A673 (cell line): ENCODE results near the gene BTN1A1. TPM values are rescaled to one million over a fixed set of nuclear protein-coding genes. Genes with fewer than 3 reads are reported as not detected.

ENCODE experiments used
- BruUV-seq: library from RNA; stranded (reverse); fragments of 400-500 nt; replicated peaks from 2 replicates; lab custom pipeline; 2021; lab: Mats Ljungman, UMichigan
- CTCF ChIA-PET: fragments of 300-600 bp; sonication (Branson Sonifier 250); formaldehyde crosslinking; loops from one replicate; lab custom pipeline; 2022; ENCODE audit warnings: antibody characterized with exemption; lab: Charles Lee
- POLR2A ChIA-PET: fragments of 300-600 bp; sonication (Branson Sonifier 250); formaldehyde crosslinking; loops from one replicate; lab custom pipeline; 2022; ENCODE audit warnings: antibody characterized with exemption; ENCODE audit not compliant: low non-redundant PET; lab: Charles Lee
- DNase-seq: peaks from one replicate; pipeline ENCODE4 v3.0.0-alpha.2; 2015; ENCODE audit warnings: low spot score
- H3K27ac ChIP-seq: fragments of 200-600 bp; sonication (generic); 2 replicates; pipeline ENCODE4 v1.5.1; 2016; ENCODE audit warnings: mixed run types, low read depth, mild to moderate bottlenecking, mixed read lengths, antibody characterized with exemption, low read length; ENCODE audit not compliant: poor library complexity, severe bottlenecking
- H3K27me3 ChIP-seq: fragments of 200-600 bp; sonication (generic); replicated peaks from 2 replicates; pipeline ENCODE4 v1.6.1; 2017; ENCODE audit warnings: mixed run types, low read depth, mild to moderate bottlenecking, mixed read lengths, antibody characterized with exemption, low read length; ENCODE audit not compliant: insufficient read depth, poor library complexity
- H3K36me3 ChIP-seq: fragments of 200-600 bp; sonication (generic); 2 replicates; pipeline ENCODE4 v1.6.1; 2016; ENCODE audit warnings: mixed run types, mild to moderate bottlenecking, mixed read lengths, antibody characterized with exemption, low read length; ENCODE audit not compliant: insufficient read depth, poor library complexity, severe bottlenecking
- H3K4me1 ChIP-seq: fragments of 200-600 bp; sonication (generic); 2 replicates; pipeline ENCODE4 v1.6.1; 2017; ENCODE audit warnings: mixed run types, mild to moderate bottlenecking, mixed read lengths, antibody characterized with exemption, low read length; ENCODE audit not compliant: insufficient read depth, poor library complexity, severe bottlenecking
- H3K4me3 ChIP-seq: fragments of 200-600 bp; sonication (generic); 2 replicates; pipeline ENCODE4 v1.5.1; 2016; ENCODE audit warnings: low read depth, mixed run types, mild to moderate bottlenecking, mixed read lengths, low read length; ENCODE audit not compliant: poor library complexity, severe bottlenecking
- H3K9me3 ChIP-seq: fragments of 200-600 bp; sonication (generic); 2 replicates; pipeline ENCODE4 v1.6.1; 2016; ENCODE audit warnings: mixed run types, low read depth, mild to moderate bottlenecking, mixed read lengths, antibody characterized with exemption, low read length; ENCODE audit not compliant: poor library complexity, severe bottlenecking
- EZH2 ChIP-seq: fragments of 200-600 bp; sonication (generic); IDR thresholded peaks from 2 replicates; pipeline ENCODE4 v1.6.1; 2017; ENCODE audit warnings: borderline replicate concordance, low read depth, mild to moderate bottlenecking, mixed read lengths, antibody characterized with exemption, low read length; ENCODE audit not compliant: poor library complexity, severe bottlenecking
- intact Hi-C: fragments of 100-400 bp; cut with micrococcal nuclease; formaldehyde crosslinking; loops from one replicate; pipeline ENCODE4 v1.10.0; 2022; ENCODE audit not compliant: unreplicated experiment
- total RNA-seq: library from RNA; stranded (reverse); gene quantifications from 2 replicates; pipeline ENCODE4 v1.2.3, GENCODE V29; 2021
- TF ChIP-seq, protein P1 (sequence below): fragments of 300-800, 200-600 bp; sonication (generic); conservative IDR thresholded peaks from 2 replicates; pipeline ENCODE4 v1.5.1; 2017; ENCODE audit warnings: low read depth, mild to moderate bottlenecking, antibody characterized with exemption, low read length, moderate library complexity, mixed read lengths

Gene BTN1A1
- total RNA-seq, 1 experiment from 2014 or later, result not detected

DNA sequence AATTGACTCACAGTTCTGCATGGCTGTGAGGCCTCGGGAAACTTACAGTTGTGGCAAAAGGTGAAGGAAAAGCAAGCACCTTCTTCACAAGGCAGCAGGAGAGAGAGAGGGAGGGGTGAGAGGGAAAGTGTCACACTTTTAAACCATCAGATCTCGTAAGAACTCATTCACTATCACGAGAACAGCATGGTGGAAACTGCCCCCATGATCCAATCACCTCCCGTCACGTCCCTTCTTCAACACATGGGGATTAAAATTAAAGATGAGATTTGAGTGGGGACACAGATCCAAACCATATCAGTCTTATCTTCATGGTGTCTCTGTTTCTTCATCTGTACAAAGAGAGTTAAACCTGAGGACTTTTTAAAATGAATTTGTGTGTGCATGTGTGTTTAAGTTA, 13.7 kb upstream of the BTN1A1 start:
- Histone ChIP-seq H3K4me3 (no peak overlapping the region), H3K27ac (no peak overlapping the region), H3K4me1 (no peaks in the 10 kb centered on the region), H3K27me3 (no peaks in the 10 kb centered on the region), H3K36me3 (no peaks in the 10 kb centered on the region), H3K9me3 (no peaks in the 10 kb centered on the region)
- POLR2A ChIA-PET, result no interaction called here
- CTCF ChIA-PET, result no interaction called here
- intact Hi-C loops, result no loop called here
- DNase-seq, result no peak
- TF ChIP-seq, protein P1, sequence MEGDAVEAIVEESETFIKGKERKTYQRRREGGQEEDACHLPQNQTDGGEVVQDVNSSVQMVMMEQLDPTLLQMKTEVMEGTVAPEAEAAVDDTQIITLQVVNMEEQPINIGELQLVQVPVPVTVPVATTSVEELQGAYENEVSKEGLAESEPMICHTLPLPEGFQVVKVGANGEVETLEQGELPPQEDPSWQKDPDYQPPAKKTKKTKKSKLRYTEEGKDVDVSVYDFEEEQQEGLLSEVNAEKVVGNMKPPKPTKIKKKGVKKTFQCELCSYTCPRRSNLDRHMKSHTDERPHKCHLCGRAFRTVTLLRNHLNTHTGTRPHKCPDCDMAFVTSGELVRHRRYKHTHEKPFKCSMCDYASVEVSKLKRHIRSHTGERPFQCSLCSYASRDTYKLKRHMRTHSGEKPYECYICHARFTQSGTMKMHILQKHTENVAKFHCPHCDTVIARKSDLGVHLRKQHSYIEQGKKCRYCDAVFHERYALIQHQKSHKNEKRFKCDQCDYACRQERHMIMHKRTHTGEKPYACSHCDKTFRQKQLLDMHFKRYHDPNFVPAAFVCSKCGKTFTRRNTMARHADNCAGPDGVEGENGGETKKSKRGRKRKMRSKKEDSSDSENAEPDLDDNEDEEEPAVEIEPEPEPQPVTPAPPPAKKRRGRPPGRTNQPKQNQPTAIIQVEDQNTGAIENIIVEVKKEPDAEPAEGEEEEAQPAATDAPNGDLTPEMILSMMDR, result no peak
- TF ChIP-seq EZH2, result no peak
- BruUV-seq, result no TSS peak

DNA sequence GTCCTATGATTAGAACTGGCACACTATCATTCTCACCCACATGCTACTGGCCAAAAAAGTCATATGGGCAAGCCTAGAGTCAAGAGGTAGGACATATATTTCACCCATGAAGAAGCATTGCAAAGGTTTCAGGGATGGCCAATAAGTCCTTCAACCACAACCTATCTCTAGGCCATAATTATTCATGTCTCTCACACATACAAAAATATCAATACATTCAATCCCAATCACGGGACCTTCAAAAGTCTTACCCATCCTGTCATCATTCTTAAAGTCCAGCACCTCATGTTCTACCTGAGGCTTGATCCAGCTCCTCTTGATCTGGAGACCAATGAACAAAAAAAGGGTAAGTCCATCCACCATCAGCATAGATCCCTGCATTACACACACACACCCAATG, 12.6 kb upstream of the BTN1A1 start:
- H3K4me3 ChIP-seq, result no peak overlapping the region
- ChIA-PET CTCF (no interaction called here), POLR2A (no interaction called here)
- no peak overlapping the region for H3K27ac ChIP-seq
- DNase-seq, result no peak
- TF ChIP-seq EZH2, result no peak
- TF ChIP-seq, protein P1, result no peak
- no TSS peak for BruUV-seq
- H3K9me3 ChIP-seq, result no peaks in the 10 kb centered on the region
- no peaks in the 10 kb centered on the region for H3K4me1 ChIP-seq
- intact Hi-C loops, result no loop called here
- no peaks in the 10 kb centered on the region for H3K36me3 ChIP-seq
- H3K27me3 ChIP-seq, result no peaks in the 10 kb centered on the region

DNA sequence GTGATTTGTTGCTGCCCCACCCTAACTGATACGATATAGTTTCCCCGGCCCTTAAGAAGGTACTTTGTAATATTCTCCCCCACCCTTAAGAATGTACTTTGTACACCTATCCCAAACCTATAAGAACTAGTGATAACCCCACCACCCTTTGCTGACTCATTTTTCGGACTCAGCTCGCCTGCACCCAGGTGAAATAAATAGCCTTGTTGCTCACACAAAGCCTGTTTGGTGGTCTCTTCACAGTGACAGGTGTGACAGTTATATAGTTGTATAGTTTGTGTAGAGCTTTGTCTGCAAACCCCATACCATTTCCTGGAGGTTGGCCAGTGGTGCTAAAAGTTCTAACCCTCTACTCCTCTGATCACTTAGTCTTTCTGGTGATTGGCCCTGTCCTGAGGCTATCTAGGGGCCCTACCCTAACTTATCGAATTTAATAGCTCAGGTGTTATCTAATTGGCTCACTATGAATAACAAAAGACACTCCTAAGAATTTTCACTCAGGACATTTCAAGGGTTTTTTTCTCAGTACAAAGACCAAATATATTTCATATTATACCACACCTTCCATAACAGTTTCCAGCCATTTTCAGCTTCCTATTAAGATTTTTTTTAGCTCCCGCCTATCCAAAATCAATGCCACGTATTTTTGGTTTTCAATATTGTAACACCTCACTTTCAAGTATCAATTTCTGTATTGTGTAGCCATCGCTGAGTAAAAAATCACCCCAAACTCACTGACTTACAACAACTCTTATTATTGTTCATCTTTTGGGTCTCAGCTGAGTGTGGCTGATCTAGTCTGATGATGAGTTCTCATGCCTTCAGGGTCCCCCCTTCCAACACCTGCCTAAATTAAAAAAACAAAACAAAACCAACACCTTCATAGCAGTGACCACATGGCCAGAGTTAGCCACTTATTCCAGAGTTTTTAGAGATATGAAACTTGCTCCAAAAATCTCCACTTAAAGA, 9.8 kb upstream of the BTN1A1 start:
- Histone ChIP-seq H3K36me3 (no peaks in the 10 kb centered on the region), H3K9me3 (no peaks in the 10 kb centered on the region), H3K4me1 (no peaks in the 10 kb centered on the region), H3K27me3 (no peaks in the 10 kb centered on the region), H3K27ac (no peak overlapping the region), H3K4me3 (no peak overlapping the region)
- no TSS peak for BruUV-seq
- ChIA-PET CTCF (no interaction called here), POLR2A (no interaction called here)
- DNase-seq, result no peak
- TF ChIP-seq, protein P1, result no peak
- no peak for TF ChIP-seq EZH2
- intact Hi-C loops, result no loop called here
